ENCODE data around the gene CDK5RAP2.

Gene CDK5RAP2

GRCh38 chr9:120377268-120378159, 202.5 kb downstream of the CDK5RAP2 start:
- DNase-seq: no peak

- no peak for DNase-seq
Measured at GRCh38 chr9:120376101-120376500, 203.9 kb downstream of the CDK5RAP2 start.

GRCh38 chr9:120375316-120375715, 204.7 kb downstream of the CDK5RAP2 start:
- no peak for DNase-seq

GRCh38 chr9:120374817-120375216, 205.2 kb downstream of the CDK5RAP2 start:
- DNase-seq: no peak

GRCh38 chr9:120374239-120374638, 205.7 kb downstream of the CDK5RAP2 start:
- no peak for DNase-seq

- no peak for DNase-seq
Measured at GRCh38 chr9:120372040-120372439, 207.9 kb downstream of the CDK5RAP2 start.

- no peak for DNase-seq
Measured at GRCh38 chr9:120369608-120370220, 210.3 kb downstream of the CDK5RAP2 start.

GRCh38 chr9:120368799-120369198, 211.2 kb downstream of the CDK5RAP2 start:
- no peak for DNase-seq

GRCh38 chr9:120366644-120367019, 213.3 kb downstream of the CDK5RAP2 start:
- DNase-seq: no peak

GRCh38 chr9:120365386-120365785, 214.6 kb downstream of the CDK5RAP2 start:
- no peak for DNase-seq

- DNase-seq: no peak
Measured at GRCh38 chr9:120363697-120364096, 216.3 kb downstream of the CDK5RAP2 start.

- no peak for DNase-seq
Measured at GRCh38 chr9:120362446-120362845, 217.5 kb downstream of the CDK5RAP2 start.

- no peak for DNase-seq
Measured at GRCh38 chr9:120361551-120361950, 218.4 kb downstream of the CDK5RAP2 start.

GRCh38 chr9:120360510-120360909, 219.5 kb downstream of the CDK5RAP2 start:
- DNase-seq: no peak

GRCh38 chr9:120360046-120360445, 219.9 kb downstream of the CDK5RAP2 start:
- DNase-seq: no peak

GRCh38 chr9:120358877-120359276, 221.1 kb downstream of the CDK5RAP2 start:
- no peak for DNase-seq

GRCh38 chr9:120353506-120353905, 226.5 kb downstream of the CDK5RAP2 start:
- DNase-seq: no peak

GRCh38 chr9:120351106-120351505, 228.9 kb downstream of the CDK5RAP2 start:
- no peak for DNase-seq

GRCh38 chr9:120350596-120350995, 229.4 kb downstream of the CDK5RAP2 start:
- DNase-seq: no peak

GRCh38 chr9:120348951-120349429, 231.0 kb downstream of the CDK5RAP2 start:
- DNase-seq: peak; percentile 27

- no peak for DNase-seq
Measured at GRCh38 chr9:120345379-120345778, 234.6 kb downstream of the CDK5RAP2 start.

- no peak for DNase-seq
Measured at GRCh38 chr9:120344230-120344629, 235.7 kb downstream of the CDK5RAP2 start.

- no peak for DNase-seq
Measured at GRCh38 chr9:120343416-120343815, 236.6 kb downstream of the CDK5RAP2 start.

Measured in suppressor macrophage treated with lipopolysaccharide for 4 hours (primary cell).